GM21381 (cell line): Measurements from ENCODE around the gene MYBPH.

ENCODE experiments used
- ATAC-seq: cut with Tn5 transposase; IDR thresholded peaks from one replicate; pipeline ENCODE4 v1.9.1; 2021; ENCODE audit warnings: mild to moderate bottlenecking, moderate library complexity; ENCODE audit not compliant: unreplicated experiment

MYBPH gene

DNA sequence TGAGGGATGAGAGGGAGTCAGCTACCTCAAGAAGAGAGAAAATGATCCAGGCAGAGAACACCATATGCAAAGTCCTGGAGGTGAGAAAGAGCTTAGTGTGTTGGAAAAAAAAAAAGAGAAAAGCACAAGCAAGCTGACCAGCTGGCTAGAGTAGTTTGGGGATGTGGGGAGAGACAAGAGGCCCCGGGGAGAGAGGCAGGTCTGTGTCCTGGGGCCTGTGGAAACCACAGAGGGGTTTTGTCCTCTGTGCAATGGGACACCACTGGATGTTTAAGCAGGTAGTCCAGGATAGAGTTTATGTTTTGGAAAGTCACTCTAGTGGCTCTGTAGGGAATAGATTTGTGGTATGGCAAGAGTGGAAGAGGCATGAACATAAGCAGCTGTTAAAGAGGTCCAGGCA is 25.3 kb upstream of the MYBPH start:
- no peak for ATAC-seq

DNA sequence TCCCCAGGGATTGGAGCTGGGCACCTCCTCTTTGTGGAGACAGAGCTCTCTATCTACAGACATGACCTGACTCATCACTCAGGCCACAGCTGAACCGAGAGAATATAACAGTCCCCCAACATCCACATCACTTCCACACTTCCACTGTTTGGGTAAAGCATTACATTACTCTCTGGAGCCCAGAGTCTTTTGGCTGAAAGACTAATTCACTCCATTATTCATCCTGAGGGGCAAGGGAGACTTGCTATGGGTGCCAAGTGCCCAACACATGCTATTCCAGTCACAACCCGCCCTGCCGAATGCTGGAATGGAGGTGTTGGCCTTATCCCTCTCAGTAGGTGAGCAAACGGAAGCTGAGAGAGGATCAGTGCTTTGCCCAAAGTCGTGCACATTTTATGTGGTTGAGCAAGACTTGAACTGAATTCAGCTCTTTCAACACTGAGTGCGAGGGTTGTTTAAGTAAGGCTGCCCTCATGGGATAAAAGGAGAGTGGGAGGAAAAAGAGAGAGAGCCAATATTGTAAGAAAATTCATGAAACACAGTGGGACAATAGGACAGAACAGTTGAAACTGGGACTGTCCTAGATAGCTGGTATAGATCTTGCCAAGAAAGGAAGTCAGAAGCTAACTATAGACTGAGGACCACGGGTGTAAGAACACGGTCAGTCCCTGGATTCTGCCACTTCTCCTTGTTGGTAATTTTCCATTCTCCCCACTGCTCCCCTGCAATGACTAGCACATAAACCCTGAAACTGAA is 24.4 kb upstream of the MYBPH start:
- ATAC-seq, result no peak

DNA sequence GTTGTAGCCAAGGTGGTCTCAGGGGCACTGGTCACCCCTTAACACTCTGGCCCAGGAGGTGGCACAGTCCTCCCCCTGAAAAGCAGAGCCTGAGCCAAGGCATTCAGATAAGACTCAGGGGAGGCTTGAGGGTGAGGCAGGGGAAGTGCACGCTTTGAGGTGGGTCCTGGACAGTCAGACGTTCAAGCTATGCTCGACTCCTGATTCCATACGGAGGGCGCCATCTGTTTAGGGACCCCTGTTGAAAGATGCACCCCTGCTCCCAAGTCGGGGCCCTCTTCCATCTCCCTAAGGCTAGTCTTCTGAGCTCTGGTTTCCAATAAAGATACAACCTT is 23.8 kb upstream of the MYBPH start:
- ATAC-seq, result no peak

DNA sequence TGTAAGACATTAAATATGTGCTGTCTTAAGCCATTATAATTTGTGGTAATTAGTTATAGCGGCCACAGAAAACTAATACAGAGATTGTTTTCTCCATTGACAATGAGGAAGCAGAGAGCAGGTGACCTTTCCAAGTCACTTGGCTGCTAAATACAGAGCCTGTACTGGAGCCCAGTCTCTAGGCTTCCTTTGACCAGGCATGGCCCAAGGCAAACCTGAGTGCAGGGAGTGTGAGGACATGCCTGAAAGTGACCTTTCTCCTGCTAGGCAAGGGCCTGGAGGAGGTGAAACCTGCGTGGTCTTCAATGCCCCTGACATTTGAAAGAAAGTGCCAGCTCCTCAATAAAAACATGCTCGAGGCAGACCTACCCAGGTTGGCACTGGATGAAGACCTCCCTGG is 23.4 kb upstream of the MYBPH start:
- ATAC-seq, result no peak

DNA sequence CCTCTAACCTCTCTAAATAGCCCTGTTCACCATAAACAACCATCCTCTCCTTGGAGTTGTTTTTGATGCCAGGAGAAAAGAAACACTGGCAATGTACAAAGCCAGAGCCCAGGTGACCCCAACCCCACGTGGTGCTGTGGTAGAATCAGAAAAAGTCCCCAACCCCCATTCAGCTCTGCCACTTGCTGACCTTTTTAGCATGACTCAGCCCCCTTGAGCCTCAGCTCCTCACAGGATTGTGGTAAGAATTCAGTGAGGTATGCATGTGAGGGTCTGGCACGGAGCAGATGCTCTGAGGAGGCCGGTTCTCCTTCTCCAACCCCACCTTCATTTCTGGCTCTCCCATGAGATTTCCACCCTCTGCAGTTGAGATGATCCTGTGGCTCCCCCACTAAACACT is 22.0 kb upstream of the MYBPH start:
- ATAC-seq, result no peak

DNA sequence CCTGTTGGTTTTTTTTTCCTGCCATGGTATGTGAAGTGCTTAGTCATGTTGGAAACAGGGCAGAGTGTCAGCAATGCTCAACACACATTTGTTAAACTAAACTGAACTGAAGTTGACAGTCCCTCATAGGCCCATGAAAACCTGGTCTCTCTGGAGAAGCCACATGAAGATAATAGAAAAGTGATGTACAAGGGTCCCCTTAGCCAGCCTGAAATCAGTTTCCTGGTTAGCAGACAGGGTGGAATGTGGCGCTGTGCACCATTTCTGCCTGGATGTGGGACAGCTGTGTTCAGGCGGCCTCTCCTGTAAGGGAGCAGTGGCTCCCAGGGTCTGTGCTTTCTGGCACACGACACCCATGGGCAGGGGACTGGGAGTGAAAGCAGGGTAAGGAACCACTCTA is 20.7 kb upstream of the MYBPH start:
- ATAC-seq, result no peak

DNA sequence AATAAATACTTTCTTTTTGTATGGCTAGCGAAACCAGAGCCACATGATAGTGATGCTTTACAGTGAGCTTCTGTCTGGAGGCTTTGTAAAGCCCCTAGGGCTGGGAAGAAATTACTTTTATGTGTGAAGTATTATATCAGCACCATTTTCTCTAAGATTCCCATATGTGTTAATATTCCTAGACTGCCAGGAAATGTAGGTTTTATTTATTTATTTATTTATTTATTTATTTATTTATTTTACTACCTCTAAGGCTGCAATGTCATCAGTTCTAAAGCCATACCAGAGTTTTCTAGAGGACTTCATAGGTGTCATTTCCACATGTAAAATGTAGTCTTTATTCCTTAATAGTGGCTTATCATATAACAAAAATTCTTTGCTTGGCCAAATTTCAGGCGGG is 15.3 kb upstream of the MYBPH start:
- ATAC-seq, result no peak

DNA sequence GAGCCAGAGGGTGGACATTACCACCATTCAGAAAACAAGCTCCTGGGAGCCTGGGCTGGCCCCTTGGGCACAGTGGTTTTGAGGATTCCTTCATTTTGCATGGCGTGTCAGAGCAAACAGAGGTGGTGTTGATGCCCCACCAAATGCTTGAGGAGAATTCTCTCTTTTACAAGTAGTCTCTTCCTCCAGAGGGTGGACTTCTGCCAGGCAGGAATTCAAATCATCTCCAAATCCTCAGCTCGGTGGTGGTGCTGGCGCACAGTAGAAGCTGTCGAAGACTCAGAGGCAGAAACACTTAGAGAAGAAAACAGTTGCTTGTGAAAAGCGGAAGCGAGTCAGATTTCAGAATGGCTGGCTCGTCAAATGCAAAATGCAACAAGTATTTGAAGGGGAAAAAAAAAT is 14.3 kb upstream of the MYBPH start:
- ATAC-seq, result no peak

DNA sequence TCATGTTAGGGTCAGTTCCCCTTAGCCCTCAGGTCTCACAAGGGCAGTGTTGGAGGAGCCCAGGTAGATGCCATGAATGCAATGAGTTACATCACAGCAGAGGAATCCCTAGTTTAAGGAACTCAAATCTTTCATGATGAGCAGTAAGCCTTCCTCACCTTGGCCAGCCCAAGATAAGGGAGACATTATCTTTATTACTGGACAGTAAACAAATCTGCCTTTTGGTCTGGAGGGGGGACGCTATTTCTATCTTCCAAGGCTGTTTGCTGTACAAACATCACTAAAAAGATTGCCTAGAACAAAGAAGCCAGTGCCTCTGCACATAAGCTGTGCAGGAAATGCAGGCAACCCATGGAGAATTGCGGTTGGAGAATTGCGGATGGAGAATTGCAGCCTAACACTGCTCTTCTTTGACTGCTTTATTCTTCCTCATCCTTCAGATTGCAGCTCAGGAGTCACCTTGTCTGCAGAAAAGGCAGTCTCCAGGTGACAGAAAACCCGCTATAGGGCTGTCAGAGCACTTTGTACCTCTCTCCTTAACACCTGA is 13.1 kb upstream of the MYBPH start:
- ATAC-seq, result no peak

DNA sequence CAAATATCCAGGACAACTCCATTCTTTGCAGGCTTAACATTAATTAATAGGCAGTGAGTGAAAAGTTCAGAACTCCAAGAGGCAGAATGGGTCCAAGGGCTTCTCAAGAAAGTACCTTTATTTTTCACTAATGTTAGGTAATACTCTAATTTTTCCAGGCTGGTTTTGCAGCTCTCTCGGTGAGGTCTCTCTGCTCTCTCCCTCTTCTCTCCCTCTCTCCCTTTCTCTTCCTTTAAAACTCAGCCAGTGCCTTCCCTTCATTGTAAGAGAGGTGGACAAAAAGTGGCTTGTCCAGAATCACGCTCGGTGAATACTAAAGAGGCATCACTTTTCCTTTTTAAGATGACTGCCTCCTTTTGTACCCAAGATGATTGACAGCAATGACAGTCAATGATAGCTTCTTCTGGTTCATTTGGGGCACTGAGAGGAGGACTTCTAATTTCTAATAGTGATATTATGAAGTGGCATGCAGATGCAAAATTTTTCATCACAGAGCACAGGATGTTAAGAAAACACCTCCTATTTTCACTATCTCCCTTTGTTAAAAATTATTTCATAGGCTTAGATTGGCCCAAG is 12.2 kb upstream of the MYBPH start:
- no peak for ATAC-seq

DNA sequence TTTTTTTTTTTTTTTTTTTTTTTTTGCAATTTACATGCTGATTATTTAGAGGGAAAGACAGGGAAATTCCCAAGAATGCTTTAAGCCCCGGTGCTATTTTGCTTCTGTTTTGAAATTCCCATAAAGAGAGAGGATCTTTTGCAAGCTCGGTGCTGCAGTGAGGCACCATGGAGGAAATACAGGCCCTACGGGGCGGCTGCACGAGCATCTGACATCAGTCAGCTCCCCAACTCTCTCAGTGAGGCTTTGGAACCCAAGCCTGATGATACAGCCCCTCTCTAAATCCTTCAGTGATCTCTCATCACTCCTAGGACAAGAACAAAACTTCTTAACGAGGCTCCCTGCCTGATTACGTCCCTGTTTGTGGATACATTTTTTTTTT is 11.7 kb upstream of the MYBPH start:
- no peak for ATAC-seq

DNA sequence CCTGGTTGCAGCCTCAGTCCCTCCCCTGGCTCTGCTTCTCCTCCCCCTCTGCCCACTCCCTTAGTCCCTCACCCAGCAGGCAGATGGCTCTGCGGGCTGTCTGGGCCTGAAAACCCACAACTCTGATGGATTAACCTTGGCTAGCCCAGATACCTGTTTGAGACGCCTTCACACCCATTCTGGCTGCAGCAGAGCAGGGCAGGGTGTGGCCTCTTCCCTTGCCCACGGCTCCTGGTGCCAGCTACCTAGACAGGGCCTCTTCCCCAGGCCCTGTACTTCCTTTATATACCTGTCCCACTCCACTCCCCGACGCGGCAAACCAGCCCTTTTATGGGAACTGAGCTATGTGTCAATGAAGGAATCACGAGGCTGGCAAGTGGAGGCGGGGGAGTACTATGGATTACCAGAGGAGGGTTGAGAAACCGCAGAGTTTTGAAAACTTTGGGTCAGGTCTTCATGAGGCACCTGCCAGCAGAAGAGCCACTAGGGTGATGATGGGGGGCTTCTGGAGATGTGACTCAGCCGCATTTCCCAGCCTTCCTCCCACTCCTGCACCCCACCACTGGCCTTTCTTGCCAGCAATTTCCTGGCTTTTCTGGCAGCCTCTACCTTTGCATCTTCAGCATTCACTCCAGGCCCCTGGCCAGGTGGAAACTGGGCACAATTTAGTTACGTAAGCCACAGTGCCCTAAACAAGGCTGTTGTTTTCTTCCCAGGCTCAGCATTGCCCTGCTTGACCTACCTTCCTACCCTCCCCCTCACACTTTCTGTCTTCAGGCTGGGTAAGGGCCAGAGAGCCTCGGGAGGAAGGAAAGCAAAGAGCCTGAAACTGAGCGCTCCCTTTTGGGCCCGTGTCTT is 11.0 kb upstream of the MYBPH start, which contains the start of gene CHI3L1:
Gene CHI3L1 (minus strand): TSS at position 259 of the 858 bp plus-strand sequence. CDS start 81 bp downstream, at position 178.
- ATAC-seq, result no peak

DNA sequence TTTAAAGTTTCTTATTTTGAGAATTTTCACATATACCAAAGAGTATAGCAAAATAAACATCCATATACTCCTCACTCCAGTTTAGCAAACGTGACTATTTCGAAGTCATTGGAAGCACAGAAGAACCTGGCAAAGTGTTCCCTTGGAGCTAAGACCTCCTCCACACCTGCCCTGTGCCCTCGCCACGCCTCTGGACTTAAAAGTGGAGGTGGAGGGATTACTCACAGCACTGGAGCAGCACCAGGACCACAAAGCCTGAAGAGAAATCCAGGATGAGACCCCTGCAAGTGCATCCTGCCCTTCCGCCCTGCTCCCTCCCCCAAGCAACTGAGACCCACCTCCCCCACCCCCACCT is 10.4 kb upstream of the MYBPH start:
- ATAC-seq, result no peak

DNA sequence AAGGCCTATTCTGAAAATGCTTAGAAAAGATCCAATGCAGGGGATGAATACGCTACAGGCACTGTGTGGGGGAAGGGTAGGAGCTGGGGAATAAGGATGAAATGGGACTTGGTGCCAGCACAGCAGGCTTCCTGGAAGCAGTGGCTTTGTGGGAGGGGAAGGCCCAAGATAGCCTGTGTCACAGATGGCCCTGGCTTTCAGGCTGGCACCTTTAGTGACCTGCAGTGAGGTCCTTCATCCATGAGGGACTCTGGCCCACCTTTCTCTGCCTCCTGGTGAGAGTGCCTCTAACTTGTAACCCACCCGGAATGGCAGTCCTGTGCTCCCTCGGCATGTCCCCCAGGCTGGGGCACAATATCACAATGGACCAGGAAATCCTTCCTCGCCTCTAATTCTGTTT is 10.0 kb upstream of the MYBPH start:
- ATAC-seq, result no peak

DNA sequence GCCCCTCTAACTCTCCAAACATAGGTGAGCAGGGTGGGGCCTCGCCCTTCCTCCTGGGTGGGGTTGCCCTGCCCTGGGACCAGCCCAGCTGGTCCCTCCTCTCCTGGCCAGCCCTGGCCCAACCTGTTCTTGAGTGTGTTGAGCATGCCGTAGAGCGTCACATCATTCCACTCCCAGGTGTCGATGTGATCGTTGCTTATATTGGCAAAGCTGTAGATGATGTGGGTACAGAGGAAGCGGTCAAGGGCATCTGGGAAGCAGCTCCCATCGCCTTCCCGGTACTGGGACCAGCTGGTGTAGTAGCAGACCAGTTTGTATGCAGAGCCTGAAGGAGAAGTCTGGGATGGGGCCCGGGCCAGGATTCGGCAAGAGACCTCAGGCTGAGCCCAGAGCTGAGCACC is 9.4 kb upstream of the MYBPH start:
- no peak for ATAC-seq

DNA sequence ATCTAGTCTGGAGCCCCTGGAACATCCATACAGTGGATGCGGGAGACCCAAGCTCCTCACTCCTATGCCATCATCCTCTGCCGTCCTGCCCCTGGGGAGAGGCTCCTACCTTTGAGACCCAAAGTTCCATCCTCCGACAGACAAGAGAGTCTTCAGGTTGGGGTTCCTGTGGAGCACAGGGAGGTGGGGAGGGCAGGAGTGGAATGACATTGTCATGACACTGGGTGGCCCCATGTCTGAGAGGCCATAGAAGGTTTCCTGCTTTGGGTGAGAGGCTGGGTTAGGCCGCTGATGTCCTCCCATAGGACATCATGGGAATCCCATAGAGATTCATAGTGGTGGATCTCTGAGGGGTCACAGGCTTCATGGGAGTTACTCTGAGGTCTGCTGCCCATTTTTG is 8.8 kb upstream of the MYBPH start:
- ATAC-seq, result no peak

DNA sequence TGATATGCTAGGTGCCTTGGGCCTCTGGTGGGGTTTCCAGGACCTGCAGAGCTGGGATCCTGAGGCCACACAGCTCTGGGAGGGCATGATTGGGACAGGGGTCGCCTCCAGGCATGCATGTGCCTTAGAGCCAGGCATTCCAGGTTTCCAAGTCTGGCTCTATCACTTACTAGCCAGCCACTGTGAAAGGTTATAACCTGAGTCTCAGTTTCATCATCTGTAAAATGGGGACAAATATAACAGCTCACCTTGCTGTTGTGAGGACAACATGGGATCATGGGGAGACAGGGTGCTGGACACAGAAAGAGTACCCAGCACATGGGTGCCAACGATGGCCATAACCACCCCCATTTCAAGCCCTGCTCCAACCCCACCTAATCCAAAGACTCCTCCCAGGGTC is 8.2 kb upstream of the MYBPH start:
- no peak for ATAC-seq

DNA sequence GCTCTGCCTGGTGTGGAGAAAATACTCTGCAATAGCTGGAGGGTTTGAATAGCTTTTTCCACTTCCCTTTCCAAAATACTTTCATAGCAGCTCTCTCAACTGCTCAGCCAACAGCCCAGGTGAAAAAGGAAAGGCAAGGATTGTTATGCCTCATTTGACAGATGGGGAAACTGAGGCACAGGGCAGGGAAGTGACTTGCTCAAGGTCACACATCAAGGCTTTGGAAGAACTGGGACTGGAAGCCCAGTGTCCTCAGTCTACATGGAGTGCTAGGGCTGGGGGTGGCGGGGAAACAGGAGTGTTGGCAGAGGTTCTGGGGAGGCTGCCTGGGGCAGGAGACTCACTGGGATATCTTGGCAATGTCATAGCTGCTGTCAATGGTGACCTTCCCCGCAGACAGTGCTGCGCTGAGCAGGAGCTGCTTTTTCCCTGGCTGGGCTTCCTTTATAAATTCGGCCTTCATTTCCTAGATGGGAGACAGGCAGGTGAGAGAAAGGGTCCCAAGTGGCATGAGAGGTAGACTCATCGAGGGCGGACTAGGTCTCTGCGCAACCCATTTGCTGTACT is 6.8 kb upstream of the MYBPH start:
- no peak for ATAC-seq

DNA sequence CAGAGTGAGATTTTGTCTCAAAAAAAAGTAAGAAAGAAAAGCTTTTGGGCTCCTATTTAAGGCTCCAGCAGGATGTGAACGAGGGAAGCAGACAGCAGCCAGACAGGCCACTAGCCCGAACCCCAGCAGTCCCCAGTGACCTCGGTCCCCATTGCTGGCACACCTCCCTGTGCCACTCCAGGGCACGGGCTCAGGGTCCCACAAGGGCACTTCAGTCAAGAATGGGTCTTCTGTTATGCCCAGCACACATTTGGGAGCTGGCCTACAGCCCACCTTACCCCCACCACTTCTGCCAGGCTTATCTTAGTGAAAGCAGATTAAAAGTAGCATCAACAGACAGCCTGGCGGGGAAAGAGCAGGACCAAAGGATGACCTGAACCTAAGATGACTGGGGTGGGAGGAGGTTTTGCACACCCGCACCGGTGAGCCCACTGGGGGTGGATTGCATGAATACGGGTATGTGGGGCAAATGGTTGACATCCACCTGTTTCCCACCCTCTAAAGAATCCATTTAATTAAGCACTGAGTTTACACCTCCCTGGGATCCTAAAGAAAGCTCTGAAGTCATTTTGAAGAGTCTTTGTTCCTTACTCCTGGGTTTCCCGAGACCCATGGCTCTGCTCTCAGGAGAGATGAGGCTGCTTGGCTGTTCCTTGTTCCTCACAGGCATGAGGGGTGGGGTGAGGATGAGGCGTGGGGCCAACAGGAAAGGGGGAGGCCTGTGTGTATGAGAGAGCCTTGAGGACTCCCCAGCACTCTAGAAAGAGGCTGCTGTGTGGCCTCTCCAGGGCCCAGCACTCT is 6.2 kb upstream of the MYBPH start:
- no peak for ATAC-seq

DNA sequence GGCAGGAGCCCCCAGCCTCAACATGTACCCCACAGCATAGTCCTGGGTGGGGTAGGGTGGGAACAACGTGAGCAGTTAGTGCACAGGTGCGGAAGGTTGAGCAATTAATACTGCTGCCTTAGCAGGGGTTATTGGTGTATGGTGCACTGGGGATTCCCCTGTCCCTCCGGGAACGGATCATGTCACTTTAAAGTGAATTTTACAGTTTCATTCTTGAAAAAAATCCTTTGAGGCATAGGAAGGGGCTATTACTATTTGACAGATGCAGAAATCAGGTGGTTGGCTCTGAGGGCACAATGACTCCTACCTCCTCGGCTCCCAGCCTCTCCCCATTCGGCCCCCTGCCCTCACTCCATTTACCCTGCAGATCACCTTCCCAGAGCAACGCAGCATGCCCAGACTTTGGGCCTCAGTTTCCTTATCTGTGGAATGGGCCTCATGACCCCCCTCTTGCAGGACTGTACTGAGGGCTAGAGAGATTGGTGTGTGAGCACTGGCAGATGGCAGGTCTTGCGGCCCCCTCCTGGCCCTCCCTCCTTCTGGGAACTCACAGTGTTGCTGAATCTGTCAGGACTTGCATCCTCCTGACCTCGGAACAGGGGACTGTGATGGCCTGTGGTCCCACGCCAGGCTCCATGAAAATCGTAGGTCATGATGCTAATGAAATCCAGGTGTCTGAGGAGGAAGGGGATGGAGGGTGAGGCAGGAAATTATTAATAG is 5.1 kb upstream of the MYBPH start:
- ATAC-seq, result no peak
